A673 (cell line): ENCODE measurements around the gene SH2B3. TPM values are rescaled to one million over a fixed set of nuclear protein-coding genes. Genes with fewer than 3 reads are reported as not detected.

Experiments used
- BruUV-seq: library from RNA; stranded (reverse); fragments of 400-500 nt; replicated peaks from 2 replicates; lab custom pipeline; 2021; lab: Mats Ljungman, UMichigan
- CTCF ChIA-PET: fragments of 300-600 bp; sonication (Branson Sonifier 250); formaldehyde crosslinking; loops from one replicate; lab custom pipeline; 2022; ENCODE audit warnings: antibody characterized with exemption; lab: Charles Lee
- POLR2A ChIA-PET: fragments of 300-600 bp; sonication (Branson Sonifier 250); formaldehyde crosslinking; loops from one replicate; lab custom pipeline; 2022; ENCODE audit warnings: antibody characterized with exemption; ENCODE audit not compliant: low non-redundant PET; lab: Charles Lee
- DNase-seq: peaks from one replicate; pipeline ENCODE4 v3.0.0-alpha.2; 2015; ENCODE audit warnings: low spot score
- H3K27ac ChIP-seq: fragments of 200-600 bp; sonication (generic); 2 replicates; pipeline ENCODE4 v1.5.1; 2016; ENCODE audit warnings: mixed run types, low read depth, mild to moderate bottlenecking, mixed read lengths, antibody characterized with exemption, low read length; ENCODE audit not compliant: poor library complexity, severe bottlenecking
- H3K27me3 ChIP-seq: fragments of 200-600 bp; sonication (generic); replicated peaks from 2 replicates; pipeline ENCODE4 v1.6.1; 2017; ENCODE audit warnings: mixed run types, low read depth, mild to moderate bottlenecking, mixed read lengths, antibody characterized with exemption, low read length; ENCODE audit not compliant: insufficient read depth, poor library complexity
- H3K36me3 ChIP-seq: fragments of 200-600 bp; sonication (generic); 2 replicates; pipeline ENCODE4 v1.6.1; 2016; ENCODE audit warnings: mixed run types, mild to moderate bottlenecking, mixed read lengths, antibody characterized with exemption, low read length; ENCODE audit not compliant: insufficient read depth, poor library complexity, severe bottlenecking
- H3K4me1 ChIP-seq: fragments of 200-600 bp; sonication (generic); 2 replicates; pipeline ENCODE4 v1.6.1; 2017; ENCODE audit warnings: mixed run types, mild to moderate bottlenecking, mixed read lengths, antibody characterized with exemption, low read length; ENCODE audit not compliant: insufficient read depth, poor library complexity, severe bottlenecking
- H3K4me3 ChIP-seq: fragments of 200-600 bp; sonication (generic); 2 replicates; pipeline ENCODE4 v1.5.1; 2016; ENCODE audit warnings: low read depth, mixed run types, mild to moderate bottlenecking, mixed read lengths, low read length; ENCODE audit not compliant: poor library complexity, severe bottlenecking
- H3K9me3 ChIP-seq: fragments of 200-600 bp; sonication (generic); 2 replicates; pipeline ENCODE4 v1.6.1; 2016; ENCODE audit warnings: mixed run types, low read depth, mild to moderate bottlenecking, mixed read lengths, antibody characterized with exemption, low read length; ENCODE audit not compliant: poor library complexity, severe bottlenecking
- CTCF ChIP-seq: fragments of 300-800, 200-600 bp; sonication (generic); conservative IDR thresholded peaks from 2 replicates; pipeline ENCODE4 v1.5.1; 2017; ENCODE audit warnings: low read depth, mild to moderate bottlenecking, antibody characterized with exemption, low read length, moderate library complexity, mixed read lengths
- EZH2 ChIP-seq: fragments of 200-600 bp; sonication (generic); IDR thresholded peaks from 2 replicates; pipeline ENCODE4 v1.6.1; 2017; ENCODE audit warnings: borderline replicate concordance, low read depth, mild to moderate bottlenecking, mixed read lengths, antibody characterized with exemption, low read length; ENCODE audit not compliant: poor library complexity, severe bottlenecking
- intact Hi-C: fragments of 100-400 bp; cut with micrococcal nuclease; formaldehyde crosslinking; loops from one replicate; pipeline ENCODE4 v1.10.0; 2022; ENCODE audit not compliant: unreplicated experiment
- total RNA-seq: library from RNA; stranded (reverse); gene quantifications from 2 replicates; pipeline ENCODE4 v1.2.3, GENCODE V29; 2021

SH2B3 gene
- total RNA-seq, 1 experiment from 2014 or later: 133 TPM

DNA sequence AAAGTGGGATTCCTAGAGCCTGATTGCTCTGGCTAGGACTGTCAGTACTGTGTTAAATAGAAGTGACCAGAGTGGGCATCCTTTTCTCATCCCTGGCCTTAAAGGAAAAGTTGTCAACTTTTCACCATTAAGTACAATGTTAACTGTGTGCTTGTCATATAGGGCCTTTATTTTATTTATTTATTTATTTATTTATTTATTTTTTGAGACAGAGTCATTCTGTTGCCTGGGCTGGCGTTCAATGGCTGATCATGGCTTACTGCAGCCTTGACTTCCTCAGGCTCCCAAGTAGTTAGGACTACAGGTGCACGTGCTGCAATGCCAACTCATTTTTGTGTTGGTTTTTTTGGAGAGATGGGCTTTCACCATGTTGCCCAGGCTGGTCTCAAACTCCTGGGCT is 11.6 kb downstream of the SH2B3 start:
- CTCF ChIA-PET: no interaction called here
- POLR2A ChIA-PET: no interaction called here
- BruUV-seq: no TSS peak

DNA sequence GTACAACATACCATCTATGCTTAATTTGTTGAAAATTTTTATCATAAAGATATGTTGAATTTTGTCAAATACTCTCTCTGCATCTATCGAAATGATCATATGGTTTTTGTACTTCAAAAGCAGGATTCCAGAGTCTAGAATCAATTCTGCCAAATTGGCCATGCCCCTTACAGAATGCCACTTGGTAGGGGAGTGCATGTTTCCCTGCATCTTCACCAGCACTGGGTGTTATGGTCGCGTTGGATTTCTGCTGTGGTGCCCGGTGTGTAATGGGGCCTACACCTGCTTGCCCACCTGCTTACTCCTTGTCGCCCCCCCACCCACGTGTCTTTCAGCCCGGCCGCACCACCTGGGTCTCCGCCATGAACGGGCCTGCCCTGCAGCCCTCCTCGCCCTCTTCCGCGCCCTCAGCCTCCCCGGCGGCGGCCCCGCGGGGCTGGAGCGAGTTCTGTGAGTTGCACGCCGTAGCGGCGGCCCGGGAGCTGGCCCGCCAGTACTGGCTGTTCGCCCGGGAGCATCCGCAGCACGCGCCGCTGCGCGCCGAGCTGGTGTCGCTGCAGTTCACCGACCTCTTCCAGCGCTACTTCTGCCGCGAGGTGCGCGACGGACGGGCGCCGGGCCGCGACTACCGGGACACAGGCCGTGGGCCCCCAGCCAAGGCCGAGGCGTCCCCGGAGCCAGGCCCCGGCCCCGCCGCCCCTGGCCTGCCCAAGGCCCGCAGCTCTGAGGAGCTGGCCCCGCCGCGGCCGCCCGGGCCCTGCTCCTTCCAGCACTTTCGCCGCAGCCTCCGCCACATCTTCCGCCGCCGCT is 12.3 kb downstream of the SH2B3 start:
- POLR2A ChIA-PET: no interaction called here
- H3K4me1 ChIP-seq: peaks cover 12% of the 10 kb centered on the region

More for the DNA sequence above, 11.6 kb downstream of the SH2B3 start:
- no peak for DNase-seq
- Histone ChIP-seq H3K27ac (no peak overlapping the region), H3K4me3 (no peak overlapping the region), H3K9me3 (no peaks in the 10 kb centered on the region), H3K27me3 (no peaks in the 10 kb centered on the region), H3K36me3 (peaks cover 45% of the 10 kb centered on the region), H3K4me1 (peaks cover 19% of the 10 kb centered on the region)
- intact Hi-C loops: no loop called here
- TF ChIP-seq EZH2 (no peak), CTCF (no peak)

GRCh38 chr12:111418594-111418880 is 12.8 kb downstream of the SH2B3 start:
- intact Hi-C loops: no loop called here
- POLR2A ChIA-PET: no interaction called here
- TF ChIP-seq CTCF (no peak), EZH2 (no peak)

More for the DNA sequence above, 12.3 kb downstream of the SH2B3 start:
- Histone ChIP-seq H3K4me3 (no peak overlapping the region), H3K36me3 (peaks cover 48% of the 10 kb centered on the region), H3K27me3 (no peaks in the 10 kb centered on the region), H3K9me3 (no peaks in the 10 kb centered on the region), H3K27ac (no peak overlapping the region)
- intact Hi-C loops: no loop called here
- no peak for DNase-seq
- CTCF ChIA-PET: no interaction called here
- BruUV-seq: no TSS peak
- TF ChIP-seq EZH2 (no peak), CTCF (no peak)

More at GRCh38 chr12:111418594-111418880, 12.8 kb downstream of the SH2B3 start:
- BruUV-seq: no TSS peak
- Histone ChIP-seq H3K4me3 (no peak overlapping the region), H3K4me1 (peaks cover 6% of the 10 kb centered on the region), H3K9me3 (no peaks in the 10 kb centered on the region), H3K36me3 (peaks cover 50% of the 10 kb centered on the region), H3K27me3 (no peaks in the 10 kb centered on the region), H3K27ac (no peak overlapping the region)
- no peak for DNase-seq
- CTCF ChIA-PET: no interaction called here
